ENCODE results near the gene TMEM245.

Gene TMEM245

DNA sequence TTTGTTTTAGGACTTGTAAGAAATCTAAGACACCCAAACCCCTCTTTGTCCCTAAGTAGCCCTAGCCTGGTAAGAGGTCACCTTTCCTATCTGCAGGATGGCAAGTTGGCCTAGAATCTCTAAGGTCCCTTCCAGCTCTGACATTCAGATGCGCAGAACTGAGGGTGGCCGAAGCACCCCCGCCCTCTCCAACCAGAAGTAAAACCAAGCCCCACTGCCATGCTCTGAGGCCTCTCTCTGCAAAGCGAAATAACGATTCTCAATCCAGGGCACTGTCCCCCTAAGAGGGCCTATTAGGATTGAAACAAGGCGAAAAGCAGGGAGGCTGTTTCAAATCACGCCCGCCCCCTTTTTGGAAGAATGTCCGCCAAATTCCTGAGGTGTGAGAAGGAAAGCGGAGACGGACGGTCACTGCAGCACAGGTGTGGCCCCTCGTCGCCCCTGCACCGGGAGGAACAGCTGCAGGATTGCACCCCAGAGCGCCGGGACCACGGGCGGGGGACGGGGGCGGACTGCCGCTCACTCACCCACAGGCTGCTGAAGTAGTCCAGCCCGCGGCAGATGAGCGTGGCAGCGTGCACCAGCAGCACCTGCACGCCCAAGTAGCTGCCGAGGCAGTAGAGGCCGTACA is 824 bp downstream of the TMEM245 start (continued):
- TF ChIP-seq GLI4 (tag by site-specific recombination; IDR thresholded peaks at IDR 0.05) (no peak), ZFP69B (tag by site-specific recombination; IDR thresholded peaks at IDR 0.05) (no peak), ZNF449 (tag by site-specific recombination; IDR thresholded peaks at IDR 0.05) (no peak), ZNF175 (tag by site-specific recombination; IDR thresholded peaks at IDR 0.05) (no peak), MEIS1 (CRISPR knock-in tag; IDR thresholded peaks at IDR 0.05; ENCODE audit: borderline replicate concordance) (peak; percentile 13; the same call in 1 of the 2 replicates), REST (tag by site-specific recombination; IDR thresholded peaks at IDR 0.05) (no peak), ZNF362 (tag by site-specific recombination; IDR thresholded peaks at IDR 0.05) (no peak), HOXD13 (CRISPR knock-in tag; IDR thresholded peaks at IDR 0.05; ENCODE audit: borderline replicate concordance) (peak; percentile 24; the same call in 1 of the 2 replicates), SP2 (tag by site-specific recombination; IDR thresholded peaks at IDR 0.05) (peak; percentile 56), ZBTB48 (tag by site-specific recombination; IDR thresholded peaks at IDR 0.05) (no peak), WT1 (tag by site-specific recombination; IDR thresholded peaks at IDR 0.05) (no peak), SP7 (tag by site-specific recombination; IDR thresholded peaks at IDR 0.05) (no peak), ZNF501 (tag by site-specific recombination; IDR thresholded peaks at IDR 0.05) (no peak), ZNF785 (tag by site-specific recombination; IDR thresholded peaks at IDR 0.05) (no peak), PBX3 (CRISPR knock-in tag; IDR thresholded peaks at IDR 0.05) (no peak), EGR2 (tag by site-specific recombination; IDR thresholded peaks at IDR 0.05; ENCODE audit: low read depth) (peak; percentile 34; the same call in 1 of the 2 replicates), ZNF521 (tag by site-specific recombination; IDR thresholded peaks at IDR 0.05) (no peak), RBAK (tag by site-specific recombination; IDR thresholded peaks at IDR 0.05) (no peak), ZNF701 (tag by site-specific recombination; IDR thresholded peaks at IDR 0.05) (no peak), ZNF777 (tag by site-specific recombination; IDR thresholded peaks at IDR 0.05; ENCODE audit: borderline replicate concordance) (no peak), ZNF626 (tag by site-specific recombination; IDR thresholded peaks at IDR 0.05) (no peak), ZNF114 (tag by site-specific recombination; IDR thresholded peaks at IDR 0.05) (no peak), ZNF423 (tag by site-specific recombination; IDR thresholded peaks at IDR 0.05) (no peak), ZNF791 (tag by site-specific recombination; IDR thresholded peaks at IDR 0.05) (no peak), PRDM10 (tag by site-specific recombination; IDR thresholded peaks at IDR 0.05) (peak; percentile 85), ZBTB26 (tag by site-specific recombination; optimal IDR thresholded peaks at IDR 0.05) (no peak)
- TF ChIP-seq, protein P1, sequence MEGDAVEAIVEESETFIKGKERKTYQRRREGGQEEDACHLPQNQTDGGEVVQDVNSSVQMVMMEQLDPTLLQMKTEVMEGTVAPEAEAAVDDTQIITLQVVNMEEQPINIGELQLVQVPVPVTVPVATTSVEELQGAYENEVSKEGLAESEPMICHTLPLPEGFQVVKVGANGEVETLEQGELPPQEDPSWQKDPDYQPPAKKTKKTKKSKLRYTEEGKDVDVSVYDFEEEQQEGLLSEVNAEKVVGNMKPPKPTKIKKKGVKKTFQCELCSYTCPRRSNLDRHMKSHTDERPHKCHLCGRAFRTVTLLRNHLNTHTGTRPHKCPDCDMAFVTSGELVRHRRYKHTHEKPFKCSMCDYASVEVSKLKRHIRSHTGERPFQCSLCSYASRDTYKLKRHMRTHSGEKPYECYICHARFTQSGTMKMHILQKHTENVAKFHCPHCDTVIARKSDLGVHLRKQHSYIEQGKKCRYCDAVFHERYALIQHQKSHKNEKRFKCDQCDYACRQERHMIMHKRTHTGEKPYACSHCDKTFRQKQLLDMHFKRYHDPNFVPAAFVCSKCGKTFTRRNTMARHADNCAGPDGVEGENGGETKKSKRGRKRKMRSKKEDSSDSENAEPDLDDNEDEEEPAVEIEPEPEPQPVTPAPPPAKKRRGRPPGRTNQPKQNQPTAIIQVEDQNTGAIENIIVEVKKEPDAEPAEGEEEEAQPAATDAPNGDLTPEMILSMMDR (tag by site-specific recombination; IDR thresholded peaks at IDR 0.05), result no peak
